T-helper 9 cell (primary cell): ENCODE results near the gene EFR3B.

Source experiments
- DNase-seq: peaks from one replicate; pipeline ENCODE4 v3.0.0-alpha.2; 2020

The EFR3B gene

GRCh38 chr2:25035537-25036220, 6.2 kb upstream of the EFR3B start:
- DNase-seq: no peak

GRCh38 chr2:25036221-25036559, 5.7 kb upstream of the EFR3B start:
- no peak for DNase-seq

GRCh38 chr2:25039126-25039525, 2.8 kb upstream of the EFR3B start:
- no peak for DNase-seq

- DNase-seq: peak; percentile 27
These were observed 459 bp upstream of the EFR3B start for GRCh38 chr2:25041307-25041927.

- peak; percentile 3 for DNase-seq
These were observed 705 bp downstream of the EFR3B start for GRCh38 chr2:25042321-25043240.

- peak; percentile 6 for DNase-seq
These were observed 1.5 kb downstream of the EFR3B start for GRCh38 chr2:25043241-25043867.

GRCh38 chr2:25044011-25044410, 2.1 kb downstream of the EFR3B start:
- no peak for DNase-seq

- DNase-seq: no peak
These were observed 3.1 kb downstream of the EFR3B start for GRCh38 chr2:25044990-25045389.

GRCh38 chr2:25049422-25049821, 7.5 kb downstream of the EFR3B start:
- no peak for DNase-seq

- DNase-seq: no peak
These were observed 8.3 kb downstream of the EFR3B start for GRCh38 chr2:25050128-25050527.

GRCh38 chr2:25053041-25053440, 11.2 kb downstream of the EFR3B start:
- no peak for DNase-seq

- DNase-seq: no peak
These were observed 12.8 kb downstream of the EFR3B start for GRCh38 chr2:25054720-25055119.

- DNase-seq: no peak
These were observed 13.6 kb downstream of the EFR3B start for GRCh38 chr2:25055376-25055920.

- no peak for DNase-seq
These were observed 14.4 kb downstream of the EFR3B start for GRCh38 chr2:25056098-25056821.

GRCh38 chr2:25062511-25062917, 20.6 kb downstream of the EFR3B start:
- DNase-seq: no peak

- DNase-seq: no peak
These were observed 22.2 kb downstream of the EFR3B start for GRCh38 chr2:25063876-25064660.

GRCh38 chr2:25065768-25066167, 23.9 kb downstream of the EFR3B start:
- no peak for DNase-seq

- DNase-seq: no peak
These were observed 24.6 kb downstream of the EFR3B start for GRCh38 chr2:25066455-25066854.

- DNase-seq: no peak
These were observed 26.3 kb downstream of the EFR3B start for GRCh38 chr2:25068217-25068616.

GRCh38 chr2:25071966-25072365, 30.1 kb downstream of the EFR3B start:
- DNase-seq: no peak

GRCh38 chr2:25072606-25073005, 30.7 kb downstream of the EFR3B start:
- no peak for DNase-seq
